Islet of Langerhans (tissue), 1 donor: ENCODE data around the gene ZNF519.
"Not testable (repeated sequence)": the region's sequence is repeated elsewhere in the genome, so short reads cannot be mapped to it uniquely, and the experiment has no call there.

ENCODE experiments used
- FAIRE-seq: peaks from one replicate; lab custom pipeline; 2011; peaks lifted over from hg19 to GRCh38; lab: Jason Lieb, UNC

The ZNF519 gene

GRCh38 chr18:14147935-14148865 is 16.0 kb upstream of the ZNF519 start:
- not testable (repeated sequence) for FAIRE-seq

GRCh38 chr18:14146771-14147170 is 14.5 kb upstream of the ZNF519 start:
- FAIRE-seq, result not testable (repeated sequence)

- not testable (repeated sequence) for FAIRE-seq
Measured at GRCh38 chr18:14145581-14146338, 13.5 kb upstream of the ZNF519 start.

GRCh38 chr18:14145021-14145420 is 12.8 kb upstream of the ZNF519 start:
- not testable (repeated sequence) for FAIRE-seq

GRCh38 chr18:14144628-14144895 is 12.3 kb upstream of the ZNF519 start:
- no peak for FAIRE-seq

GRCh38 chr18:14143871-14144627 is 11.8 kb upstream of the ZNF519 start:
- FAIRE-seq, result not testable (repeated sequence)

GRCh38 chr18:14143396-14143795 is 11.2 kb upstream of the ZNF519 start:
- not testable (repeated sequence) for FAIRE-seq

GRCh38 chr18:14142177-14142576 is 9.9 kb upstream of the ZNF519 start:
- not testable (repeated sequence) for FAIRE-seq

- not testable (repeated sequence) for FAIRE-seq
Measured at GRCh38 chr18:14139583-14139982, 7.3 kb upstream of the ZNF519 start.

- not testable (repeated sequence) for FAIRE-seq
Measured at GRCh38 chr18:14137971-14138370, 5.7 kb upstream of the ZNF519 start.

- FAIRE-seq, result not testable (repeated sequence)
Measured at GRCh38 chr18:14131696-14132270, 452 bp downstream of the ZNF519 start.

- not testable (repeated sequence) for FAIRE-seq
Measured at GRCh38 chr18:14130804-14131203, 1.4 kb downstream of the ZNF519 start.

GRCh38 chr18:14124689-14125088 is 7.5 kb downstream of the ZNF519 start:
- no peak for FAIRE-seq

GRCh38 chr18:14122097-14122496 is 10.1 kb downstream of the ZNF519 start:
- no peak for FAIRE-seq

- FAIRE-seq, result no peak
Measured at GRCh38 chr18:14120926-14121325, 11.3 kb downstream of the ZNF519 start.

GRCh38 chr18:14117606-14118005 is 14.6 kb downstream of the ZNF519 start:
- FAIRE-seq, result no peak

GRCh38 chr18:14106906-14107305 is 25.3 kb downstream of the ZNF519 start:
- no peak for FAIRE-seq

- no peak for FAIRE-seq
Measured at GRCh38 chr18:14104906-14105748, 27.1 kb downstream of the ZNF519 start.

GRCh38 chr18:14104201-14104600 is 28.0 kb downstream of the ZNF519 start:
- no peak for FAIRE-seq

GRCh38 chr18:14100503-14101286 is 31.5 kb downstream of the ZNF519 start:
- no peak for FAIRE-seq
